Hepatocyte (in vitro differentiated cells): ENCODE data around the gene CENPT. TPM values are rescaled to one million over a fixed set of nuclear protein-coding genes. Genes with fewer than 3 reads are reported as not detected.

Experiments used
- DNase-seq: peaks from one replicate; pipeline ENCODE4 v3.0.0-alpha.2; 2016; ENCODE audit warnings: low spot score
- H2AFZ ChIP-seq: fragments of 200-600 bp; sonication (generic); 2 replicates; pipeline ENCODE4 v1.6.0; 2016; ENCODE audit warnings: antibody characterized with exemption, mild to moderate bottlenecking
- H3K27ac ChIP-seq: fragments of 200-600 bp; sonication (generic); 2 replicates; pipeline ENCODE4 v1.5.1; 2016; ENCODE audit warnings: mild to moderate bottlenecking
- H3K27me3 ChIP-seq: fragments of 200-600 bp; sonication (generic); 2 replicates; pipeline ENCODE4 v1.6.1; 2016
- H3K36me3 ChIP-seq: fragments of 200-600 bp; sonication (generic); replicated peaks from 2 replicates; pipeline ENCODE4 v1.5.1; 2016; ENCODE audit warnings: low read depth; ENCODE audit not compliant: insufficient read depth
- H3K4me1 ChIP-seq: fragments of 200-600 bp; sonication (generic); 2 replicates; pipeline ENCODE4 v1.5.1; 2016; ENCODE audit warnings: mild to moderate bottlenecking, moderate library complexity; ENCODE audit not compliant: insufficient read depth
- H3K4me2 ChIP-seq: fragments of 200-600 bp; sonication (generic); 2 replicates; pipeline ENCODE4 v1.6.0; 2016
- H3K4me3 ChIP-seq: fragments of 200-600 bp; sonication (generic); 2 replicates; pipeline ENCODE4 v1.5.1; 2016; ENCODE audit warnings: mild to moderate bottlenecking
- H3K79me2 ChIP-seq: fragments of 200-600 bp; sonication (generic); 2 replicates; pipeline ENCODE4 v1.6.0; 2017; ENCODE audit warnings: mild to moderate bottlenecking
- H3K9me2 ChIP-seq: fragments of 200-600 bp; sonication (generic); replicated peaks from 2 replicates; pipeline ENCODE4 v1.6.0; 2017; ENCODE audit warnings: mild to moderate bottlenecking; ENCODE audit not compliant: insufficient read depth
- H3K9me3 ChIP-seq: fragments of 200-600 bp; sonication (generic); 2 replicates; pipeline ENCODE4 v1.5.1; 2016; ENCODE audit warnings: low read depth, mild to moderate bottlenecking
- H4K20me1 ChIP-seq: fragments of 200-600 bp; sonication (generic); 2 replicates; pipeline ENCODE4 v1.6.0; 2016; ENCODE audit warnings: mild to moderate bottlenecking; ENCODE audit not compliant: insufficient read depth, poor library complexity, severe bottlenecking
- CTCF ChIP-seq: fragments of 200-600 bp; sonication (generic); IDR thresholded peaks from 2 replicates; pipeline ENCODE4 v1.5.1; 2016; ENCODE audit warnings: antibody characterized with exemption, mild to moderate bottlenecking; ENCODE audit not compliant: poor library complexity
- EZH2 ChIP-seq: fragments of 200-600 bp; sonication (generic); IDR thresholded peaks from 2 replicates; pipeline ENCODE4 v1.6.1; 2016; ENCODE audit warnings: antibody characterized with exemption, mild to moderate bottlenecking, borderline replicate concordance
- EZH2phosphoT487 ChIP-seq: fragments of 200-600 bp; sonication (generic); IDR thresholded peaks from one replicate; pipeline ENCODE4 v1.6.1; 2018; ENCODE audit warnings: antibody characterized with exemption, mild to moderate bottlenecking, low read depth, moderate library complexity; ENCODE audit not compliant: unreplicated experiment, severe bottlenecking
- WGBS: methylation state at CpG from one replicate; pipeline ENCODE4 v1.1.6; 2016; ENCODE audit warnings: low lambda C conversion rate; ENCODE audit errors: missing lambda C conversion rate; 5-methylcytosine and 5-hydroxymethylcytosine counted together
- polyA plus RNA-seq: library from polyadenylated mRNA; unstranded; fragments of >200 nt; fragmentation: Nextera tagmentation; extraction: Ambion mirVana; gene quantifications from 2 replicates; pipeline ENCODE4 v1.2.1, GENCODE V29; 2016
- total RNA-seq: library from RNA; depleted of rRNA; stranded (reverse); fragments of >200 nt; gene quantifications from 2 replicates; pipeline ENCODE4 v1.2.3, GENCODE V29; 2014

The CENPT gene
- total and polyA plus RNA-seq, 2 experiments from 2014 or later, result 38.1 to 84.0 TPM

GRCh38 chr16:67883146-67883871 is 35.8 kb upstream of the CENPT start:
- Histone ChIP-seq H3K4me1 (peaks cover 3% of the 10 kb centered on the region), H3K9me3 (no peaks in the 10 kb centered on the region), H3K9me2 (no peaks in the 10 kb centered on the region), H3K4me3 (no peak overlapping the region), H3K27ac (peak overlapping the region; percentile 75), H2AFZ (no peak overlapping the region), H3K79me2 (no peaks in the 10 kb centered on the region), H3K27me3 (no peaks in the 10 kb centered on the region), H4K20me1 (no peaks in the 10 kb centered on the region), H3K4me2 (no peak overlapping the region), H3K36me3 (no peaks in the 10 kb centered on the region)
- DNase-seq, result peak; percentile 40
- TF ChIP-seq EZH2phosphoT487 (no peak), CTCF (no peak)
- 63% methylated on average over 6 of the region's 6 CpGs for WGBS

DNA sequence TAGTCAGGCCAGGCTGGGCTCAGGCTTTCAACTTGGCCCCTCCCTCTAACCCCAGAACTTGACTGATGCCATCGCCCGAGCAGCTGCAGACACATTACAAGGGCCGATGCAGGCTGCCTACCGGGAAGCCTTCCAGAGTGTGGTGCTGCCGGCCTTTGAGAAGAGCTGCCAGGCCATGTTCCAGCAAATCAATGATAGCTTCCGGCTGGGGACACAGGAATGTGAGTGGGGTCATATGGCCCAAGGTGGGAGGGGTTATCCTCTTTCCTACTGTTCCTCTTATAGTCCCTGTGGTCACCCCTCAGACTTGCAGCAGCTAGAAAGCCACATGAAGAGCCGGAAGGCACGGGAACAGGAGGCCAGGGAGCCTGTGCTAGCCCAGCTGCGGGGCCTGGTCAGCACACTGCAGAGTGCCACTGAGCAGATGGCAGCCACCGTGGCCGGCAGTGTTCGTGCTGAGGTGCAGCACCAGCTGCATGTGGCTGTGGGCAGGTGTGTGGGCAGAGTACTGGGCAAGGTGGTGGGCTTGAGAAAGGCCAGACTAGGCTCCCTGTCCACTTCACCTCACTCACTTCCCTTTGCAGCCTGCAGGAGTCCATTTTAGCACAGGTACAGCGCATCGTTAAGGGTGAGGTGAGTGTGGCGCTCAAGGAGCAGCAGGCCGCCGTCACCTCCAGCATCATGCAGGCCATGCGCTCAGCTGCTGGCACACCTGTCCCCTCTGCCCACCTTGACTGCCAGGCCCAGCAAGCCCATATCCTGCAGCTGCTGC is 35.1 kb upstream of the CENPT start:
- Histone ChIP-seq H4K20me1 (no peaks in the 10 kb centered on the region), H3K9me2 (no peaks in the 10 kb centered on the region), H3K27me3 (no peaks in the 10 kb centered on the region), H3K4me3 (no peak overlapping the region), H2AFZ (no peak overlapping the region), H3K4me2 (no peak overlapping the region), H3K9me3 (no peaks in the 10 kb centered on the region), H3K36me3 (no peaks in the 10 kb centered on the region), H3K27ac (no peak overlapping the region), H3K79me2 (no peaks in the 10 kb centered on the region), H3K4me1 (peaks cover 3% of the 10 kb centered on the region)
- DNase-seq, result no peak
- TF ChIP-seq CTCF (no peak), EZH2phosphoT487 (no peak), EZH2 (no peak)
- WGBS, result 94% methylated on average over 18 of the region's 18 CpGs

DNA sequence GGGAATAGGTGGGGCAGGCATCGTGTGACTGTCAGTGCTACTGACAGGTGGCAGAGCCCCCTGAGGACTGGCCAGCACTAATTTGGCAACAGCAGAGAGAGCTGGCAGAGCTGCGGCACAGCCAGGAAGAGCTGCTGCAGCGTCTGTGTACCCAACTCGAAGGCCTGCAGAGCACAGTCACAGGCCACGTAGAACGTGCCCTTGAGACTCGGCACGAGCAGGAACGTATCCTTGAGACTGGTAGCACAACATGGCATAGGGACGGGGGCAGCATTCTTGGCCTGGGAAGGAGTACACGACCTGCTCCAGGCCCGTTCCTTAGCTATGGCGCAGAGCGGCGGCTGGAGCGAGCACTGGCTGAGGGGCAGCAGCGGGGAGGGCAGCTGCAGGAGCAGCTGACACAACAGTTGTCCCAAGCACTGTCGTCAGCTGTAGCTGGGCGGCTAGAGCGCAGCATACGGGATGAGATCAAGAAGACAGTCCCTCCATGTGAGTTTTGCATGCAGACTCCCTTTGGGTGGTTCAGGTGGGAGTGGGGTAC is 34.2 kb upstream of the CENPT start:
- H3K36me3 ChIP-seq, result no peaks in the 10 kb centered on the region
- 94% methylated on average over 20 of the region's 21 CpGs for WGBS

More for the DNA sequence above, 34.2 kb upstream of the CENPT start:
- TF ChIP-seq EZH2phosphoT487 (no peak), EZH2 (no peak), CTCF (no peak)
- no peaks in the 10 kb centered on the region for H3K9me3 ChIP-seq
- no peaks in the 10 kb centered on the region for H3K9me2 ChIP-seq
- H3K79me2 ChIP-seq, result peaks cover 2% of the 10 kb centered on the region
- H3K27ac ChIP-seq, result no peak overlapping the region
- H3K4me1 ChIP-seq, result peaks cover 3% of the 10 kb centered on the region
- H2AFZ ChIP-seq, result no peak overlapping the region
- no peaks in the 10 kb centered on the region for H3K27me3 ChIP-seq
- no peak overlapping the region for H3K4me2 ChIP-seq
- no peak overlapping the region for H3K4me3 ChIP-seq
- DNase-seq, result no peak
- no peaks in the 10 kb centered on the region for H4K20me1 ChIP-seq
